PC-3 (cell line): Measurements from ENCODE around the gene PPP4R4.

Source experiments
- EZH2 ChIP-seq: fragments of 300-600 bp; sonication (generic); IDR thresholded peaks from one replicate; pipeline ENCODE4 v1.6.1; 2017; ENCODE audit warnings: antibody characterized with exemption, mild to moderate bottlenecking, low read length; ENCODE audit not compliant: unreplicated experiment
- EZH2phosphoT487 ChIP-seq: fragments of 300-600 bp; sonication (generic); IDR thresholded peaks from 2 replicates; pipeline ENCODE4 v1.6.1; 2018; ENCODE audit warnings: mild to moderate bottlenecking, antibody characterized with exemption, low read length, borderline replicate concordance
- TF ChIP-seq, protein P1 (sequence below): fragments of 300-600 bp; sonication (generic); conservative IDR thresholded peaks from 2 replicates; pipeline ENCODE4 v1.5.1; 2017; ENCODE audit warnings: antibody characterized with exemption, low read depth, mild to moderate bottlenecking, low read length

- TF ChIP-seq, protein P1, sequence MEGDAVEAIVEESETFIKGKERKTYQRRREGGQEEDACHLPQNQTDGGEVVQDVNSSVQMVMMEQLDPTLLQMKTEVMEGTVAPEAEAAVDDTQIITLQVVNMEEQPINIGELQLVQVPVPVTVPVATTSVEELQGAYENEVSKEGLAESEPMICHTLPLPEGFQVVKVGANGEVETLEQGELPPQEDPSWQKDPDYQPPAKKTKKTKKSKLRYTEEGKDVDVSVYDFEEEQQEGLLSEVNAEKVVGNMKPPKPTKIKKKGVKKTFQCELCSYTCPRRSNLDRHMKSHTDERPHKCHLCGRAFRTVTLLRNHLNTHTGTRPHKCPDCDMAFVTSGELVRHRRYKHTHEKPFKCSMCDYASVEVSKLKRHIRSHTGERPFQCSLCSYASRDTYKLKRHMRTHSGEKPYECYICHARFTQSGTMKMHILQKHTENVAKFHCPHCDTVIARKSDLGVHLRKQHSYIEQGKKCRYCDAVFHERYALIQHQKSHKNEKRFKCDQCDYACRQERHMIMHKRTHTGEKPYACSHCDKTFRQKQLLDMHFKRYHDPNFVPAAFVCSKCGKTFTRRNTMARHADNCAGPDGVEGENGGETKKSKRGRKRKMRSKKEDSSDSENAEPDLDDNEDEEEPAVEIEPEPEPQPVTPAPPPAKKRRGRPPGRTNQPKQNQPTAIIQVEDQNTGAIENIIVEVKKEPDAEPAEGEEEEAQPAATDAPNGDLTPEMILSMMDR = no peak
- no peak for TF ChIP-seq EZH2
- TF ChIP-seq EZH2phosphoT487 = no peak
Measured at GRCh38 chr14:94292872-94293577, 118.9 kb downstream of the PPP4R4 start, which contains the start of gene SERPINA10.
